ENCODE data around the gene TRIM47. TPM values are rescaled to one million over a fixed set of nuclear protein-coding genes. Genes with fewer than 3 reads are reported as not detected.

TRIM47 gene
- total RNA-seq, 1 experiment from 2014 or later, result 86.7 TPM

- intact Hi-C loops (cut with micrococcal nuclease), result no loop called here
- peaks cover 22 to 34% of the 10 kb centered on the region in 2 experiments for H3K4me1 ChIP-seq (ENCODE audit: control insufficient read depth in 1 of 2, insufficient read depth in 2 of 2, low read length in 2 of 2)
- H3K4me2 ChIP-seq (ENCODE audit: low read length), result no peak overlapping the region
- H2AFZ ChIP-seq (ENCODE audit: low read depth, low read length, poor library complexity, severe bottlenecking), result no peak overlapping the region
- no peak overlapping the region for H3K27ac ChIP-seq (ENCODE audit: low read depth, low read length)
- no peak for TF ChIP-seq TCF7L2 (IDR thresholded peaks at IDR 0.05; ENCODE audit: borderline replicate concordance, extremely low read depth, insufficient read depth, insufficient read length)
- no peak for TF ChIP-seq ZBTB33 (IDR thresholded peaks at IDR 0.05; ENCODE audit: extremely low read depth, insufficient replicate concordance, low read length)
- TF ChIP-seq EZH2phosphoT487 (IDR thresholded peaks at IDR 0.05; ENCODE audit: borderline replicate concordance), result no peak
- TF ChIP-seq ZFX (IDR thresholded peaks at IDR 0.05), result no peak
- no peak for TF ChIP-seq ELF1 (IDR thresholded peaks at IDR 0.05; ENCODE audit: borderline replicate concordance, low read depth)
- no peak for TF ChIP-seq POLR2AphosphoS5 (IDR thresholded peaks at IDR 0.05; ENCODE audit: low read depth, low read length)
- TF ChIP-seq CBX3 (IDR thresholded peaks at IDR 0.05; ENCODE audit: low read depth), result no peak
- no peak for TF ChIP-seq CTCF (IDR thresholded peaks at IDR 0.05 in 2 of 3, conservative IDR thresholded peaks at IDR 0.05 in 1 of 3; ENCODE audit: borderline replicate concordance in 1 of 3, insufficient read depth in 1 of 3, low read depth in 2 of 3, low read length in 2 of 3)
- TF ChIP-seq YY1 (IDR thresholded peaks at IDR 0.05; ENCODE audit: extremely low read depth, insufficient replicate concordance, low read depth, low read length), result no peak
- no peak for TF ChIP-seq ATF3 (IDR thresholded peaks at IDR 0.05)
- TF ChIP-seq EZH2 (IDR thresholded peaks at IDR 0.05), result no peak
- TF ChIP-seq JUND (IDR thresholded peaks at IDR 0.05), result no peak
- TF ChIP-seq SIN3A (IDR thresholded peaks at IDR 0.05; ENCODE audit: low read depth), result no peak
- no peak for TF ChIP-seq EGR1 (IDR thresholded peaks at IDR 0.05; ENCODE audit: low read depth)
- no peak for TF ChIP-seq RAD21 (IDR thresholded peaks at IDR 0.05; ENCODE audit: low read depth)
- no peak for TF ChIP-seq ZNF274 (IDR thresholded peaks at IDR 0.05; ENCODE audit: low read depth, low read length)
- TF ChIP-seq MAX (IDR thresholded peaks at IDR 0.05), result no peak
- no peaks in the 10 kb centered on the region for H4K20me1 ChIP-seq (ENCODE audit: insufficient read depth)
- BruUV-seq (replicated peaks), result no TSS peak
- DNase-seq (ENCODE audit: low read depth, low spot score), result no peak
- ChIA-PET POLR2A (no interaction called here), CTCF (no interaction called here), RAD21 (ENCODE audit: low non-redundant PET in 1 of 2, low total read pairs in 2 of 2, uncharacterized antibody in 2 of 2, unreplicated experiment in 2 of 2) (no interaction called here)
- H3K27me3 ChIP-seq (ENCODE audit: insufficient read depth, low read length), result no peaks in the 10 kb centered on the region
- no peak overlapping the region for H3K4me3 ChIP-seq (replicated peaks in 1 of 2; ENCODE audit: low read depth in 1 of 2, low read length in 2 of 2)
- H3K36me3 ChIP-seq (ENCODE audit: control insufficient read depth in 1 of 2, insufficient read depth in 2 of 2, low read length in 2 of 2), result peaks cover 24 to 40% of the 10 kb centered on the region in 2 experiments
- H3K79me2 ChIP-seq (ENCODE audit: insufficient read depth, low read length), result peaks cover 47% of the 10 kb centered on the region
- no peaks in the 10 kb centered on the region for H3K9me3 ChIP-seq (ENCODE audit: control insufficient read depth in 1 of 2, insufficient read depth in 1 of 2, low read depth in 1 of 2, low read length in 2 of 2)
- H3K9ac ChIP-seq (ENCODE audit: low read length), result no peak overlapping the region
- H3K9me2 ChIP-seq (ENCODE audit: insufficient read depth), result no peaks in the 10 kb centered on the region
- no peak for ATAC-seq
Measured at GRCh38 chr17:75899353-75899752, 21.0 kb upstream of the TRIM47 start.

Measured in HCT116 (cell line).